IMR-90 (cell line): ENCODE data around the gene SPACA6. TPM values are rescaled to one million over a fixed set of nuclear protein-coding genes. Genes with fewer than 3 reads are reported as not detected.

Experiments used
- ATAC-seq: fragments of 200-7000 bp; cut with Tn5 transposase; 2 replicates; pipeline ENCODE4 v1.9.1; 2020; ENCODE audit warnings: low read depth, mild to moderate bottlenecking, moderate library complexity
- BruUV-seq: library from RNA; stranded (reverse); fragments of 400-500 nt; replicated peaks from 2 replicates; lab custom pipeline; 2021; lab: Mats Ljungman, UMichigan
- CTCF ChIA-PET: fragments of 300-600 bp; formaldehyde crosslinking; extraction: SDS; loops from one replicate; lab custom pipeline; 2021; ENCODE audit warnings: antibody characterized with exemption; lab: Yijun Ruan, JAX
- POLR2A ChIA-PET: fragments of 300-600 bp; sonication (Branson Sonifier 250); formaldehyde crosslinking; loops from one replicate; lab custom pipeline; 2022; ENCODE audit warnings: antibody characterized with exemption; ENCODE audit not compliant: unreplicated experiment; lab: Charles Lee
- DNase-seq: peaks from one replicate; pipeline ENCODE4 v3.0.0; 2013
- H2AFZ ChIP-seq: replicated peaks from 2 replicates; pipeline ENCODE3; 2013; ENCODE audit warnings: low read length, mild to moderate bottlenecking; ENCODE audit not compliant: poor library complexity
- H2AK5ac ChIP-seq: 2 replicates; pipeline ENCODE4 v1.6.1; 2013; ENCODE audit warnings: low read depth, low read length, inconsistent platforms
- H2AK9ac ChIP-seq: replicated peaks from 2 replicates; pipeline ENCODE3; 2013; ENCODE audit warnings: mild to moderate bottlenecking, low read depth, low read length, moderate library complexity; ENCODE audit not compliant: poor library complexity
- H2BK120ac ChIP-seq: 2 replicates; pipeline ENCODE4 v1.6.1; 2013; ENCODE audit warnings: low read depth, low read length, inconsistent platforms
- H2BK15ac ChIP-seq: 3 replicates; pipeline ENCODE4 v1.6.1; 2013; ENCODE audit warnings: low read depth, low read length, inconsistent platforms
- H2BK20ac ChIP-seq: 2 replicates; pipeline ENCODE4 v1.6.1; 2013; ENCODE audit warnings: low read depth, mild to moderate bottlenecking, inconsistent platforms, low read length, moderate library complexity
- H2BK5ac ChIP-seq: 2 replicates; pipeline ENCODE4 v1.6.1; 2013; ENCODE audit warnings: mild to moderate bottlenecking, low read depth, low read length, inconsistent platforms; ENCODE audit not compliant: poor library complexity, severe bottlenecking
- H3K14ac ChIP-seq: replicated peaks from 2 replicates; pipeline ENCODE4 v1.6.1; 2013; ENCODE audit warnings: low read depth, low read length, inconsistent platforms
- H3K18ac ChIP-seq: 2 replicates; pipeline ENCODE4 v1.6.1; 2013; ENCODE audit warnings: low read depth, low read length, control low read depth
- H3K23ac ChIP-seq: 2 replicates; pipeline ENCODE4 v1.6.1; 2013; ENCODE audit warnings: low read depth, low read length, inconsistent platforms
- H3K27ac ChIP-seq: 2 replicates; pipeline ENCODE4 v1.5.1; 2013; ENCODE audit warnings: mild to moderate bottlenecking, control low read depth, low read length; ENCODE audit not compliant: insufficient read depth
- H3K27me3 ChIP-seq: 2 replicates; pipeline ENCODE4 v1.6.1; 2013; ENCODE audit warnings: low read length; ENCODE audit not compliant: control insufficient read depth, insufficient read depth
- H3K36me3 ChIP-seq: 2 replicates; pipeline ENCODE4 v1.6.1; 2013; ENCODE audit warnings: low read length, mixed read lengths; ENCODE audit not compliant: control insufficient read depth, insufficient read depth
- H3K4ac ChIP-seq: 2 replicates; pipeline ENCODE4 v1.6.1; 2013; ENCODE audit warnings: low read depth, low read length, inconsistent platforms
- H3K4me1 ChIP-seq: 2 replicates; pipeline ENCODE4 v1.6.1; 2013; ENCODE audit warnings: low read length, mixed read lengths; ENCODE audit not compliant: control insufficient read depth, insufficient read depth
- H3K4me2 ChIP-seq: 2 replicates; pipeline ENCODE4 v1.6.1; 2013; ENCODE audit warnings: low read depth, mild to moderate bottlenecking, control low read depth, low read length, moderate library complexity
- H3K4me3 ChIP-seq: 2 replicates; pipeline ENCODE4 v1.5.1; 2013; ENCODE audit warnings: low read depth, mild to moderate bottlenecking, control low read depth, low read length, moderate library complexity; ENCODE audit not compliant: insufficient read depth
- H3K56ac ChIP-seq: 2 replicates; pipeline ENCODE4 v1.6.1; 2013; ENCODE audit warnings: low read length, inconsistent platforms; ENCODE audit not compliant: insufficient read depth; ENCODE audit errors: extremely low read depth
- H3K79me1 ChIP-seq, 2 experiments: 2 replicates each; pipeline ENCODE4 v1.6.1; 2013; ENCODE audit warnings: low read length in 2 of 2, inconsistent platforms in 1 of 2, low read depth in 1 of 2
- H3K9ac ChIP-seq: 2 replicates; pipeline ENCODE4 v1.6.1; 2013; ENCODE audit warnings: low read depth, low read length, control low read depth
- H3K9me1 ChIP-seq: 2 replicates; pipeline ENCODE4 v1.6.1; 2013; ENCODE audit warnings: low read length, inconsistent platforms; ENCODE audit not compliant: insufficient read depth
- H3K9me3 ChIP-seq: 2 replicates; pipeline ENCODE4 v1.6.1; 2013; ENCODE audit warnings: low read length; ENCODE audit not compliant: control insufficient read depth, insufficient read depth
- H4K20me1 ChIP-seq: 2 replicates; pipeline ENCODE4 v1.6.1; 2013; ENCODE audit warnings: low read length, inconsistent platforms; ENCODE audit not compliant: insufficient read depth
- H4K5ac ChIP-seq: 2 replicates; pipeline ENCODE4 v1.6.1; 2013; ENCODE audit warnings: mild to moderate bottlenecking, low read depth, low read length, control low read depth
- H4K8ac ChIP-seq, 2 experiments: 2 replicates each; pipeline ENCODE4 v1.6.1; 2013; ENCODE audit warnings: low read depth in 2 of 2, low read length in 2 of 2, control low read depth in 1 of 2, inconsistent platforms in 1 of 2
- H4K91ac ChIP-seq: 2 replicates; pipeline ENCODE4 v1.6.1; 2013; ENCODE audit warnings: low read depth, low read length, inconsistent platforms; ENCODE audit not compliant: insufficient read depth
- CEBPB ChIP-seq: IDR thresholded peaks from 2 replicates; pipeline ENCODE4 v1.6.1; 2012; ENCODE audit warnings: low read depth, low read length, improper control_type of control experiment
- MAZ ChIP-seq: IDR thresholded peaks from 2 replicates; pipeline ENCODE4 v1.6.1; 2012; ENCODE audit warnings: low read depth, mild to moderate bottlenecking, low read length, improper control_type of control experiment, moderate library complexity, borderline replicate concordance
- WGBS, 2 experiments: methylation state at CpG; one replicate each; pipeline versions ENCODE4 v1.1.5 to v1.1.7; 2013; ENCODE audit warnings: missing lambda C conversion rate in 2 of 2; ENCODE audit not compliant: insufficient read length in 1 of 2; ENCODE audit errors: extremely low coverage in 2 of 2; 5-methylcytosine and 5-hydroxymethylcytosine counted together
- dilution Hi-C: fragments of 300-500 bp; cut with HindIII; formaldehyde crosslinking; loops from one replicate; pipeline ENCODE4 v1.14.3; 2018; ENCODE audit warnings: low sequenced_read_pairs; ENCODE audit not compliant: unreplicated experiment
- in situ Hi-C: fragments of 300-500 bp; cut with MboI; formaldehyde crosslinking; loops from 3 replicates; pipeline ENCODE4 v1.14.3; 2019; ENCODE audit warnings: low sequenced_read_pairs, inconsistent platforms, mixed read lengths
- intact Hi-C: fragments of 100-400 bp; cut with micrococcal nuclease; formaldehyde crosslinking; loops from 2 replicates; pipeline ENCODE4 v1.10.0; 2022
- polyA plus RNA-seq, 3 experiments: library from polyadenylated mRNA; depleted of rRNA; stranded (reverse); fragments of >200 nt; gene quantifications; 2 replicates each; pipeline ENCODE4 v1.2.3, GENCODE V29; 2012; ENCODE audit warnings: low replicate concordance in 1 of 3
- total RNA-seq: library from RNA; depleted of rRNA; stranded (reverse); fragments of >200 nt; gene quantifications from 2 replicates; pipeline ENCODE4 v1.2.3, GENCODE V29; 2012

Gene SPACA6
- total and polyA plus RNA-seq, 2 of the 4 experiments (the other 2 are of a cell fraction): 1.3 to 13.6 TPM

DNA sequence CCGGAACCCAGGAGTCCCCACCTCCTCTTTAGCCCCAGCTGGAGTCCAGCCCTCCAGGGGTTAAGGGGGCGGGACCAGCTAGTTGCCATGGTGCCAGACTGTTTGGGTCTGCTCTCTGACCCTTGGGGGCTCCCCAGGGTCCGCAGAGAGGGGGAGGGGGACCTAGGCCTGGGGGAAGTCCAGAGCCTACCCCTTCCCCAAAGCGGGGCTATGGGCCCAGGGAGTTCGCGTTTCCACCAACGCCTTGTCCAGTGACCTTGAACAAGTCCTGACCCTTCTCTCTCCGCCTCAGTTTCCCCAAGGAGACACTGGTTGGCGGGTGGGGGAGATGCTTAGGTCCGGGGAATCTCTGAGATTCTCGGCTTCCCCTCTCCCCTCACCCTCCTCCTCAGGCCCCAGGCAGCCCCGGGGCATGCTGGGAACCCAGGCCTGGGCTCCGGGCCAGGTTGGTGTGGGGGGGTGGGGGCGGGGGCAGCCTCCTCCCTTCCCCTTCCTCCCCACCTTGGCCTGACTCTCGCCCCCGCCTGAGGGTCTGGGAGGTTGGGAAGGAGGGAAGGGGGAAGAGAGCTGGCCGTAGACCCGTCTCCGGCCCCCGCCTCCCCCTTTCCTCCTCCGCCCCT is 2.6 kb upstream of the SPACA6 start:
- Histone ChIP-seq H4K8ac (peak overlapping the region; percentile 91 to 95), H3K4ac (peak overlapping the region; percentile 99), H2AK5ac (peak overlapping the region; percentile 98), H3K4me2 (peak overlapping the region; percentile 99), H4K5ac (peak overlapping the region; percentile 90), H3K27ac (peak overlapping the region; percentile 99), H2AK9ac (peak overlapping the region; percentile 99), H3K36me3 (peaks cover 27% of the 10 kb centered on the region), H3K56ac (peak overlapping the region; percentile 94), H2BK5ac (peak overlapping the region; percentile 97), H2BK120ac (peak overlapping the region; percentile 79), H3K18ac (peak overlapping the region; percentile 96), H3K23ac (peak overlapping the region; percentile 98; the same call in 1 of the 2 replicates), H3K79me1 (peaks cover 12 to 59% of the 10 kb centered on the region in 2 experiments), H2BK20ac (no peak overlapping the region), H3K9me3 (no peaks in the 10 kb centered on the region), H2AFZ (peak overlapping the region; percentile 81), H4K91ac (peak overlapping the region; percentile 95), H3K4me3 (peak overlapping the region; percentile 99), H4K20me1 (peaks cover 51% of the 10 kb centered on the region), H2BK15ac (no peak overlapping the region; the same call in 2 of the 3 replicates), H3K4me1 (peaks cover 16% of the 10 kb centered on the region), H3K9me1 (peaks cover 14% of the 10 kb centered on the region), H3K14ac (peak overlapping the region; percentile 100), H3K9ac (peak overlapping the region; percentile 98), H3K27me3 (no peaks in the 10 kb centered on the region)
- DNase-seq: peak; percentile 68
- WGBS, 2 experiments: no CpG with 5 or more reads among the region's 21 CpGs
- ChIA-PET CTCF (no interaction called here), POLR2A (no interaction called here)
- intact Hi-C loops (no loop called here), in situ Hi-C loops (no loop called here), dilution Hi-C loops (no loop called here)
- peak; percentile 40 for ATAC-seq
- no TSS peak for BruUV-seq
- peak; percentile 53; the same call in 1 of the 2 replicates for TF ChIP-seq MAZ
- no peak for TF ChIP-seq CEBPB
